Parathyroid adenoma (tissue), 2 donors: Measurements from ENCODE around the gene TTLL7.

Experiments
- H2AFZ ChIP-seq: fragments of 300-600 bp; sonication (generic); one replicate; pipeline ENCODE4 v1.7.0; 2017; ENCODE audit warnings: antibody characterized with exemption, mild to moderate bottlenecking
- H3K27ac ChIP-seq: fragments of 300-600 bp; sonication (generic); one replicate; pipeline ENCODE4 v1.7.0; 2017
- H3K27me3 ChIP-seq: fragments of 300-600 bp; sonication (generic); one replicate; pipeline ENCODE4 v1.7.0; 2017; ENCODE audit warnings: low read length; ENCODE audit not compliant: control insufficient read depth, insufficient read depth
- H3K36me3 ChIP-seq: fragments of 300-600 bp; sonication (generic); one replicate; pipeline ENCODE4 v1.7.0; 2017; ENCODE audit warnings: low read length; ENCODE audit not compliant: control insufficient read depth, insufficient read depth
- H3K4me1 ChIP-seq: fragments of 300-600 bp; sonication (generic); one replicate; pipeline ENCODE4 v1.7.0; 2017; ENCODE audit warnings: control low read depth
- H3K4me2 ChIP-seq: fragments of 300-600 bp; sonication (generic); one replicate; pipeline ENCODE4 v1.7.0; 2017; ENCODE audit warnings: low read length
- H3K4me3 ChIP-seq: fragments of 300-600 bp; sonication (generic); one replicate; pipeline ENCODE4 v1.7.0; 2017; ENCODE audit warnings: low read depth, low read length
- H3K79me2 ChIP-seq: fragments of 300-600 bp; sonication (generic); one replicate; pipeline ENCODE4 v1.7.0; 2017; ENCODE audit warnings: control low read depth
- H3K9ac ChIP-seq: fragments of 300-600 bp; sonication (generic); one replicate; pipeline ENCODE4 v1.7.0; 2017; ENCODE audit warnings: mild to moderate bottlenecking
- H3K9me3 ChIP-seq: fragments of 300-600 bp; sonication (generic); one replicate; pipeline ENCODE4 v1.7.0; 2017; ENCODE audit warnings: low read length; ENCODE audit not compliant: control insufficient read depth
- TF ChIP-seq, protein P1 (sequence below): fragments of 300-600 bp; sonication (generic); IDR thresholded peaks from one replicate; pipeline ENCODE4 v1.7.0; 2017; ENCODE audit warnings: antibody characterized with exemption, mild to moderate bottlenecking
- donor health status: primary hyperparathyroidism.

The TTLL7 gene

GRCh38 chr1:83960669-83961277 is 38.2 kb downstream of the TTLL7 start:
- TF ChIP-seq, protein P1, sequence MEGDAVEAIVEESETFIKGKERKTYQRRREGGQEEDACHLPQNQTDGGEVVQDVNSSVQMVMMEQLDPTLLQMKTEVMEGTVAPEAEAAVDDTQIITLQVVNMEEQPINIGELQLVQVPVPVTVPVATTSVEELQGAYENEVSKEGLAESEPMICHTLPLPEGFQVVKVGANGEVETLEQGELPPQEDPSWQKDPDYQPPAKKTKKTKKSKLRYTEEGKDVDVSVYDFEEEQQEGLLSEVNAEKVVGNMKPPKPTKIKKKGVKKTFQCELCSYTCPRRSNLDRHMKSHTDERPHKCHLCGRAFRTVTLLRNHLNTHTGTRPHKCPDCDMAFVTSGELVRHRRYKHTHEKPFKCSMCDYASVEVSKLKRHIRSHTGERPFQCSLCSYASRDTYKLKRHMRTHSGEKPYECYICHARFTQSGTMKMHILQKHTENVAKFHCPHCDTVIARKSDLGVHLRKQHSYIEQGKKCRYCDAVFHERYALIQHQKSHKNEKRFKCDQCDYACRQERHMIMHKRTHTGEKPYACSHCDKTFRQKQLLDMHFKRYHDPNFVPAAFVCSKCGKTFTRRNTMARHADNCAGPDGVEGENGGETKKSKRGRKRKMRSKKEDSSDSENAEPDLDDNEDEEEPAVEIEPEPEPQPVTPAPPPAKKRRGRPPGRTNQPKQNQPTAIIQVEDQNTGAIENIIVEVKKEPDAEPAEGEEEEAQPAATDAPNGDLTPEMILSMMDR: no peak
- H3K4me2 ChIP-seq: no peak overlapping the region
- H3K9me3 ChIP-seq: no peaks in the 10 kb centered on the region
- H2AFZ ChIP-seq: no peak overlapping the region
- no peaks in the 10 kb centered on the region for H3K27me3 ChIP-seq
- no peaks in the 10 kb centered on the region for H3K79me2 ChIP-seq
- H3K4me3 ChIP-seq: no peak overlapping the region
- no peak overlapping the region for H3K9ac ChIP-seq
- no peaks in the 10 kb centered on the region for H3K4me1 ChIP-seq
- no peaks in the 10 kb centered on the region for H3K36me3 ChIP-seq
- H3K27ac ChIP-seq: no peak overlapping the region

- no peaks in the 10 kb centered on the region for H3K27me3 ChIP-seq
- TF ChIP-seq, protein P1: no peak
- H3K36me3 ChIP-seq: no peaks in the 10 kb centered on the region
- no peak overlapping the region for H3K4me3 ChIP-seq
- no peak overlapping the region for H2AFZ ChIP-seq
- no peaks in the 10 kb centered on the region for H3K79me2 ChIP-seq
- H3K4me1 ChIP-seq: no peaks in the 10 kb centered on the region
- H3K9ac ChIP-seq: no peak overlapping the region
- no peak overlapping the region for H3K4me2 ChIP-seq
- H3K27ac ChIP-seq: no peak overlapping the region
- no peaks in the 10 kb centered on the region for H3K9me3 ChIP-seq
These were observed 39.0 kb downstream of the TTLL7 start for GRCh38 chr1:83959824-83960498.

GRCh38 chr1:83958704-83959103 is 40.2 kb downstream of the TTLL7 start:
- no peak overlapping the region for H2AFZ ChIP-seq
- H3K4me3 ChIP-seq: no peak overlapping the region
- no peaks in the 10 kb centered on the region for H3K4me1 ChIP-seq
- no peak overlapping the region for H3K4me2 ChIP-seq
- TF ChIP-seq, protein P1: no peak
- no peaks in the 10 kb centered on the region for H3K79me2 ChIP-seq
- no peaks in the 10 kb centered on the region for H3K9me3 ChIP-seq
- no peaks in the 10 kb centered on the region for H3K27me3 ChIP-seq
- H3K9ac ChIP-seq: no peak overlapping the region
- no peaks in the 10 kb centered on the region for H3K36me3 ChIP-seq
- H3K27ac ChIP-seq: no peak overlapping the region

DNA sequence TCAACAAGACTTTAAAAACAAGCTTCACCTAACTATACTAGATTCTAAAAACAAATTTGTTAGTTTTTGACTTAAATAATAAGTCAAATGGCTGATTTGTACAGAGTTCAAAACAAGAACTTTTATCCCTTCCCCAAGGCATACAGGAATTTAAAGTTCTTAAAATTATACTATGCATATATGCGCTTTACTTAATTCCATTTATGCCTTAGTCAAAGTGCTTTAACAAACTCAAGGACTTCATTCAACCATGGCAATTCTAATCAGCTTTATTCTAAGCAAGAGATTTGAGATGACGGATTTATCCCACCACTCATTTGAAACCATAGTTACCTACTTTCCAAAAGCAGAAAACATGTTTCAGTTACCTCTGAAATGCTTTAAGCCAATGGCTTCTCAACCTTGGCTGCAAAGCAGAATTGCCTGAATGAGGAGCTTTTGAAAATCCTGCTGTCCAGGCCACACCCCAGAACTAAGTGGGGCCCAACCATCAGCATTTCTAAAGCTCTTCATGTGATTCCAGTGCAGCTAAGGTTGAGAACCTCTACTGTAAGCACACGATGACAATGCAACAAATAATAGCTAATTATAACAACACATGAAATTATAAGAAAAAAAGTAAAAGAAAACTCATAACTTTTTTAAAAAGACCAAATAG is 44.6 kb downstream of the TTLL7 start:
- H2AFZ ChIP-seq: no peak overlapping the region
- no peak overlapping the region for H3K27ac ChIP-seq
- TF ChIP-seq, protein P1: no peak
- no peaks in the 10 kb centered on the region for H3K79me2 ChIP-seq
- no peaks in the 10 kb centered on the region for H3K27me3 ChIP-seq
- no peak overlapping the region for H3K4me2 ChIP-seq
- no peak overlapping the region for H3K9ac ChIP-seq
- H3K4me1 ChIP-seq: no peaks in the 10 kb centered on the region
- H3K36me3 ChIP-seq: no peaks in the 10 kb centered on the region
- H3K9me3 ChIP-seq: no peaks in the 10 kb centered on the region
- H3K4me3 ChIP-seq: no peak overlapping the region
